Suprapubic skin (tissue), 4 donors: ENCODE data around the gene SPATA13. TPM values are rescaled to one million over a fixed set of nuclear protein-coding genes. Genes with fewer than 3 reads are reported as not detected.

Experiments used
- DNase-seq, 2 donors: peaks; one replicate each; pipeline ENCODE4 v3.0.0-alpha.2; 2019; ENCODE audit warnings: low spot score in 2 of 2
- H3K27ac ChIP-seq: fragments of 200-600 bp; sonication (generic); one replicate; pipeline ENCODE4 v1.5.1; 2019
- H3K27me3 ChIP-seq: fragments of 200-600 bp; sonication (generic); one replicate; pipeline ENCODE4 v1.5.1; 2019
- H3K36me3 ChIP-seq: fragments of 200-600 bp; sonication (generic); one replicate; pipeline ENCODE4 v1.5.1; 2019
- H3K4me1 ChIP-seq: fragments of 200-600 bp; sonication (generic); one replicate; pipeline ENCODE4 v1.5.1; 2019
- H3K4me3 ChIP-seq: fragments of 200-600 bp; sonication (generic); one replicate; pipeline ENCODE4 v1.5.1; 2019; ENCODE audit warnings: mild to moderate bottlenecking
- H3K9me3 ChIP-seq: fragments of 200-600 bp; sonication (generic); one replicate; pipeline ENCODE4 v1.5.1; 2019
- EP300 ChIP-seq: sonication (generic); formaldehyde crosslinking; IDR thresholded peaks from one replicate; pipeline ENCODE4 v1.6.1; 2017; ENCODE audit warnings: antibody characterized with exemption
- POLR2A ChIP-seq, 2 donors: fragments of 450-650 bp; IDR thresholded peaks; one replicate each; pipeline ENCODE4 v1.6.1; 2017; ENCODE audit warnings: antibody characterized with exemption in 2 of 2, mild to moderate bottlenecking in 2 of 2, moderate library complexity in 2 of 2
- POLR2AphosphoS5 ChIP-seq, 3 donors: sonication (generic); formaldehyde crosslinking; IDR thresholded peaks; one replicate each; pipeline ENCODE4 v1.6.1; 2017; ENCODE audit warnings: antibody characterized with exemption in 3 of 3
- WGBS: methylation state at CpG from one replicate; pipeline ENCODE4 v1.1.5; 2018; 5-methylcytosine and 5-hydroxymethylcytosine counted together
- total RNA-seq, 4 donors: library from RNA; depleted of rRNA; stranded (reverse); fragments of >200 nt; gene quantifications; one replicate each; pipeline ENCODE4 v1.1.0, GENCODE V29; 2016
- TF ChIP-seq, protein P1 (sequence below), 2 donors: fragments of 200-600 bp in 1 of 2; fragments of 450-650 bp in 1 of 2; sonication (generic) in 1 of 2; IDR thresholded peaks; one replicate each; pipeline ENCODE4 v1.5.1; 2016 to 2019; ENCODE audit warnings: antibody characterized with exemption in 2 of 2, mild to moderate bottlenecking in 1 of 2, moderate library complexity in 1 of 2

SPATA13 gene
- total RNA-seq, 4 donors from 2014 or later, result 26.5 to 64.2 (median 31.6) TPM

DNA sequence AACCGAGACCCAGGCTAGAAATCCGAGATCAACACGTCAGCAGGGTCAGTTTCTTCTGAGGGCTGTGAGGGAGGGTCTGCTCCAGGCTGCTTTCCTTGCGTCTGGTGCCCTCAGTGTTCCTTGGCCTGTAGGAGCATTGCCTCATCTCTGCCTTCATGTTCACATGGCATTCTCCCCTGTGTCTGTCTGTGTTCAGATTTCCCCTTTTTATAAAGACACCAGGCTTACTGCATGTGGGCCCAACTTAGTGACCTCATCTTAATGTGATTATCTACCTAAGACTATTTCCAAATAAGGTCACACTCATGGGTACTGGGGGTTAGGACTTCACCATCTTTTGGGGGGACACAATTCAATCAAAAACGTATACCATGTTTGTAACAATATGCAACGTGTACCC lies 91.6 kb downstream of the SPATA13 start:
- H3K27me3 ChIP-seq, result no peaks in the 10 kb centered on the region
- H3K4me3 ChIP-seq, result no peak overlapping the region
- H3K36me3 ChIP-seq, result peaks cover 5% of the 10 kb centered on the region
- H3K4me1 ChIP-seq, result no peaks in the 10 kb centered on the region
- no peak overlapping the region for H3K27ac ChIP-seq
- no peaks in the 10 kb centered on the region for H3K9me3 ChIP-seq
- no peak for TF ChIP-seq EP300
- 69% methylated on average over 6 of the region's 6 CpGs for WGBS
- DNase-seq, result no peak

DNA sequence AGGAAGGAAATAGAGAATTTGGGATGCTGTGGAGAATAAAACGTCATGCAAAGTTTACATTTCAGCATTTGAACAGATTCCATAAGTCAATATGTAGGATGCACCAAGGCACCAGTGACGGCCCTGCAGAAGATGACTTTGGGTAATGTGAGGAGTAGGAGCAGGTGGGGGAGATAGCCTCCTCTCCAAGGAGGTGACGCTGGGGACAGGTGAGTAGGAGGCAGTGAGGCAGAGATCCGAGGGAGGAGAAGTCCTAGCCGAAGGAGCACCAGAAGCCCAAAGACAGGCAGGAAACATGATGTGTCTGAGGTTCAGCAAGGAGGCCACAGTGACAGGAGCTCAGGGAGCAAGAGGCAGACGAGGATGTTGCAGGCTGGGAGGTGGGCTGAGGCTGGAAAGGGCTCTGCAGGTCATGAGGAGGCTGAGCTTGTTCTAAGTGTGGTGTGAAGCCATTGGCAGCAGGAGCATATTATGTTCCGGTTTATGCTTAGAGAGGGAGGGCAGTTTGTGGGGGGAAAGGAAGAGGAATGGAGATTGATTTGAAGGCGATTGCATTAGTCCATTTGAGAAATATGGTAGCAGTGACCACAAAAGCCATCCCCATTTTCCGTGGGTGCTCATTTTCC lies 93.1 kb downstream of the SPATA13 start:
- Histone ChIP-seq H3K9me3 (no peaks in the 10 kb centered on the region), H3K4me3 (no peak overlapping the region), H3K27ac (no peak overlapping the region), H3K27me3 (no peaks in the 10 kb centered on the region), H3K4me1 (no peaks in the 10 kb centered on the region), H3K36me3 (peaks cover 5% of the 10 kb centered on the region)
- TF ChIP-seq, protein P1, sequence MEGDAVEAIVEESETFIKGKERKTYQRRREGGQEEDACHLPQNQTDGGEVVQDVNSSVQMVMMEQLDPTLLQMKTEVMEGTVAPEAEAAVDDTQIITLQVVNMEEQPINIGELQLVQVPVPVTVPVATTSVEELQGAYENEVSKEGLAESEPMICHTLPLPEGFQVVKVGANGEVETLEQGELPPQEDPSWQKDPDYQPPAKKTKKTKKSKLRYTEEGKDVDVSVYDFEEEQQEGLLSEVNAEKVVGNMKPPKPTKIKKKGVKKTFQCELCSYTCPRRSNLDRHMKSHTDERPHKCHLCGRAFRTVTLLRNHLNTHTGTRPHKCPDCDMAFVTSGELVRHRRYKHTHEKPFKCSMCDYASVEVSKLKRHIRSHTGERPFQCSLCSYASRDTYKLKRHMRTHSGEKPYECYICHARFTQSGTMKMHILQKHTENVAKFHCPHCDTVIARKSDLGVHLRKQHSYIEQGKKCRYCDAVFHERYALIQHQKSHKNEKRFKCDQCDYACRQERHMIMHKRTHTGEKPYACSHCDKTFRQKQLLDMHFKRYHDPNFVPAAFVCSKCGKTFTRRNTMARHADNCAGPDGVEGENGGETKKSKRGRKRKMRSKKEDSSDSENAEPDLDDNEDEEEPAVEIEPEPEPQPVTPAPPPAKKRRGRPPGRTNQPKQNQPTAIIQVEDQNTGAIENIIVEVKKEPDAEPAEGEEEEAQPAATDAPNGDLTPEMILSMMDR (IDR thresholded peaks at IDR 0.05), result no peak
- TF ChIP-seq POLR2A (IDR thresholded peaks at IDR 0.05) (no peak), EP300 (no peak), POLR2AphosphoS5 (IDR thresholded peaks at IDR 0.05) (no peak)
- no peak for DNase-seq
- 82% methylated on average over 9 of the region's 9 CpGs for WGBS

DNA sequence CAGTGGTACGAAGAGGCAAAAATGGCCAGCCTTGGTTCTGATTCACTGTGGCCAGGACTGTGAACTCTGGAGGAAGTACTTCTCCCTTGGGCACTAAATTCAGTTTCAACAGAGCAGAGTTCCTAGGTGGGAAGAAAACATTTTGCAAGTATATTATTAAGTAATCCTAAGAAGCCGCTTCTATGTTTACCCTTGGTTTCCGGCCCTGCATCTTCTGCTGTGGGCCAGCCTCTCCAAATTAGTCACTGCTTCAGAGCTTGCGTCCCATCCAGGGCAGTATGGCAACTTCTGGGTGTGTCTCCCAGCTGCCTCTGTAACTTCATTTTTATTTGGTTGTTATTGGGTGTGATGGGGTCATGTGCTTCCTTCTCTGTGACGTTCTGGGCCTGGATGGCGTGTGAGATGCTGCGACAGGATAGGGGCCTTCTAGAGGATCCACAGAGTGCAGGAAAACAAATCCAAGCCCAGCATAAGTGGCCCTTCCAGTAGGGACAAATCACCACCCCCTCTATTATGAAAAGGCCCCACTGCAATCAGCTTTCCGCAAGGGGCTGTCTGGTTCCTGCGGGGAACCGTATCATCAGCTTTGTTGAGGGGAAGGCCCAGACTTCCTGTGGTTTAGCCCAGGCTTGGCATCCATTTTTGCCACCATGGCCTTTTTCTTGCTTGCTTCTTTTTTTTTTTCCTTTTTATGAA lies 93.8 kb downstream of the SPATA13 start:
- 73% methylated on average over 10 of the region's 10 CpGs for WGBS
- Histone ChIP-seq H3K9me3 (no peaks in the 10 kb centered on the region), H3K36me3 (peaks cover 5% of the 10 kb centered on the region), H3K4me1 (no peaks in the 10 kb centered on the region), H3K4me3 (no peak overlapping the region), H3K27me3 (no peaks in the 10 kb centered on the region), H3K27ac (no peak overlapping the region)
- TF ChIP-seq, protein P1 (IDR thresholded peaks at IDR 0.05), result no peak
- TF ChIP-seq POLR2AphosphoS5 (IDR thresholded peaks at IDR 0.05) (no peak), POLR2A (IDR thresholded peaks at IDR 0.05) (no peak), EP300 (no peak)
- DNase-seq, result no peak

DNA sequence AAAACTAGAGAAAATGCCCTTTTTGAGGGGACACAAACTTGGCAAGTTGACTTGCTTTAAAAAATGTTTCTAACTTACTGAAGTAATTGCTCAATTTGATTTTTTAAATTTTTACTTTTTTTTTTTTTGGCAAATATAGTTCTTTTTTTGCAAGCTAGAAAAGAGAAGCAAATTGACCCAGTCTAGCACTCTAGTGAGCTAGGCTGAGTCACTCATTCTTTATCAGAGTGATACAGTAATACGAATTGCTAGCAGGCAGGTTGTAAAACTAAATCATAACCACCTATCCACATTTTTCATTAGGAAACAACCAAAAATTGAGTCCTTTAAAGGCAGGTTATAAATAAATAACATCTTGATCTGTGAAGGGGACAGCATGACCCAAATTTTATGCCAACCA lies 97.0 kb downstream of the SPATA13 start:
- Histone ChIP-seq H3K4me3 (no peak overlapping the region), H3K27me3 (no peaks in the 10 kb centered on the region), H3K9me3 (no peaks in the 10 kb centered on the region), H3K4me1 (peaks cover 5% of the 10 kb centered on the region), H3K36me3 (no peaks in the 10 kb centered on the region), H3K27ac (no peak overlapping the region)
- 77% methylated on average over 1 of the region's 1 CpG for WGBS
- DNase-seq, result no peak
- no peak for TF ChIP-seq EP300
- TF ChIP-seq POLR2A (IDR thresholded peaks at IDR 0.05), result no peak
- TF ChIP-seq, protein P1 (IDR thresholded peaks at IDR 0.05), result no peak
- no peak for TF ChIP-seq POLR2AphosphoS5 (IDR thresholded peaks at IDR 0.05)

DNA sequence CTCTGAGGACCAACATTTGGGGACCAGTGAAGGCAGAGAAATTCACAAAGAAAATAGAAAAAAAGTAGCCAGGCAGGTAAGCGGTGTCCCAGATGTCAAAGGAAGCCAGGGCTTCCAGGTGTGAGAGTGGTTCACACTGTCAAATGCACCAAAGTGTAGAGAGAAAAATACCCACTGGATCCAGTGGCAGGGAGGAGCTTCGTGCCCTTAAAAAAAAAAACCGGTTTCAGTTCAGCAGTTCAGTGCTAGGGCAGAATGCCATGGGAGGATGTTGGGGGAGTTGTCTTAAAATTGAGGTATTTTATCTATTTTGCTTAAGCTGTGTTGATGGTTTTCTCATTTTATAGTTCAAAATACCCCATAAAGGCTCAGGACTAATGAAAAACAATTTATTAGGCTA lies 101.0 kb downstream of the SPATA13 start:
- H3K27ac ChIP-seq, result no peak overlapping the region
- peaks cover 5% of the 10 kb centered on the region for H3K4me1 ChIP-seq
- no peaks in the 10 kb centered on the region for H3K9me3 ChIP-seq
- H3K4me3 ChIP-seq, result no peak overlapping the region
- DNase-seq, result no peak
- H3K27me3 ChIP-seq, result no peaks in the 10 kb centered on the region
- TF ChIP-seq EP300 (no peak), POLR2AphosphoS5 (IDR thresholded peaks at IDR 0.05) (no peak), POLR2A (IDR thresholded peaks at IDR 0.05) (no peak)
- TF ChIP-seq, protein P1 (IDR thresholded peaks at IDR 0.05), result no peak
- 43% methylated on average over 3 of the region's 3 CpGs for WGBS
- H3K36me3 ChIP-seq, result no peaks in the 10 kb centered on the region
